Heart left ventricle (tissue), 13 donors: ENCODE results near the gene MEIS2.

Experiments used
- POLR2A ChIP-seq, 2 donors: fragments of 450-650 bp; IDR thresholded peaks; one replicate each; pipeline ENCODE4 v1.6.1; 2017; ENCODE audit warnings: antibody characterized with exemption in 2 of 2, mild to moderate bottlenecking in 2 of 2, moderate library complexity in 2 of 2
- TF ChIP-seq, protein P1 (sequence below), 12 donors: fragments of 200-600 bp; sonication (generic) in 4 of 12; IDR thresholded peaks; one replicate each; pipeline versions ENCODE4 v1.5.0 to v1.8.0; 2018 to 2022; ENCODE audit warnings: antibody characterized with exemption in 12 of 12, mild to moderate bottlenecking in 5 of 12
- donor health status: ischemic (EF 13 %, LVEDD 7.1; RV severe dilation, severe dysfunction).
- donor health status: DM: no; HTN: yes; CAD: no.
- donor health status: DM: no; HTN: no; CAD: no.
- donor health status: ischemic (EF 25% LVEDD 6.9; RV normal size, moderate dysfunction).
- donor health status: ischemic (EF 25% LVEDD 5.7; RV mildly dilated, moderate dysfunction).
- donor health status: ischemic (EF 35%, LVEDD 5.7; RV mildly dilated, moderate dysfunction).
- donor health status: nonischemic (EF 11% LVEDD 7.7; RV severe dilation, severe dysfunction).
- donor health status: DM: yes; HTN: yes; CAD: no.
- donor health status: PGD.
- donor health status: ischemic (EF 29% LVEDD 5.4; RV normal size, mild dysfunction).
- donor health status: nonischemic (EF 23%, LVEDD 6.1; RV moderate dilation, normal function).

DNA sequence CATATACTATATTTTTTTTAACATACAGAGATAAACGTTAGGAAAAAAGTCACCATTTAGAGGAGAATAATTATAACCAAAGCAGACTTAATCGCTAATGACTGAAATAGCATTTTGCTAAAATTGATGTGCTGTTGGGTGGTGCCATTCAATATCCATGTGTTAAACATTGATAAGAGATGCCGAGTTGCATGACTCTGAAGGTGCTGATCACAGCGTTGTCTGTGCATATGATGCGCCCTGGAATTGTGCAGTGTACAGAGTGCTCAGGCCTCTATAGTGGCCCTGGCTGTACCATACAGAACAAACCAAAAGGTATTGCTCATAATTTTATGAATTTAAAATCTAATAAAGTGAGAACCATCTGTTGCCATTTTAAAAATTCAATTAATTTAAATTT is 168.3 kb downstream of the MEIS2 start:
- TF ChIP-seq, protein P1, sequence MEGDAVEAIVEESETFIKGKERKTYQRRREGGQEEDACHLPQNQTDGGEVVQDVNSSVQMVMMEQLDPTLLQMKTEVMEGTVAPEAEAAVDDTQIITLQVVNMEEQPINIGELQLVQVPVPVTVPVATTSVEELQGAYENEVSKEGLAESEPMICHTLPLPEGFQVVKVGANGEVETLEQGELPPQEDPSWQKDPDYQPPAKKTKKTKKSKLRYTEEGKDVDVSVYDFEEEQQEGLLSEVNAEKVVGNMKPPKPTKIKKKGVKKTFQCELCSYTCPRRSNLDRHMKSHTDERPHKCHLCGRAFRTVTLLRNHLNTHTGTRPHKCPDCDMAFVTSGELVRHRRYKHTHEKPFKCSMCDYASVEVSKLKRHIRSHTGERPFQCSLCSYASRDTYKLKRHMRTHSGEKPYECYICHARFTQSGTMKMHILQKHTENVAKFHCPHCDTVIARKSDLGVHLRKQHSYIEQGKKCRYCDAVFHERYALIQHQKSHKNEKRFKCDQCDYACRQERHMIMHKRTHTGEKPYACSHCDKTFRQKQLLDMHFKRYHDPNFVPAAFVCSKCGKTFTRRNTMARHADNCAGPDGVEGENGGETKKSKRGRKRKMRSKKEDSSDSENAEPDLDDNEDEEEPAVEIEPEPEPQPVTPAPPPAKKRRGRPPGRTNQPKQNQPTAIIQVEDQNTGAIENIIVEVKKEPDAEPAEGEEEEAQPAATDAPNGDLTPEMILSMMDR (IDR thresholded peaks at IDR 0.05): no peak
- no peak for TF ChIP-seq POLR2A (IDR thresholded peaks at IDR 0.05)
